ENCODE results near the gene MMS19. TPM values are rescaled to one million over a fixed set of nuclear protein-coding genes. Genes with fewer than 3 reads are reported as not detected.
"Not testable (repeated sequence)": the region's sequence is repeated elsewhere in the genome, so short reads cannot be mapped to it uniquely, and the experiment has no call there.

MMS19 gene
- total RNA-seq, 1 donor from 2014 or later: 127 TPM

- TF ChIP-seq, protein P1, sequence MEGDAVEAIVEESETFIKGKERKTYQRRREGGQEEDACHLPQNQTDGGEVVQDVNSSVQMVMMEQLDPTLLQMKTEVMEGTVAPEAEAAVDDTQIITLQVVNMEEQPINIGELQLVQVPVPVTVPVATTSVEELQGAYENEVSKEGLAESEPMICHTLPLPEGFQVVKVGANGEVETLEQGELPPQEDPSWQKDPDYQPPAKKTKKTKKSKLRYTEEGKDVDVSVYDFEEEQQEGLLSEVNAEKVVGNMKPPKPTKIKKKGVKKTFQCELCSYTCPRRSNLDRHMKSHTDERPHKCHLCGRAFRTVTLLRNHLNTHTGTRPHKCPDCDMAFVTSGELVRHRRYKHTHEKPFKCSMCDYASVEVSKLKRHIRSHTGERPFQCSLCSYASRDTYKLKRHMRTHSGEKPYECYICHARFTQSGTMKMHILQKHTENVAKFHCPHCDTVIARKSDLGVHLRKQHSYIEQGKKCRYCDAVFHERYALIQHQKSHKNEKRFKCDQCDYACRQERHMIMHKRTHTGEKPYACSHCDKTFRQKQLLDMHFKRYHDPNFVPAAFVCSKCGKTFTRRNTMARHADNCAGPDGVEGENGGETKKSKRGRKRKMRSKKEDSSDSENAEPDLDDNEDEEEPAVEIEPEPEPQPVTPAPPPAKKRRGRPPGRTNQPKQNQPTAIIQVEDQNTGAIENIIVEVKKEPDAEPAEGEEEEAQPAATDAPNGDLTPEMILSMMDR (IDR thresholded peaks at IDR 0.05; ENCODE audit: unreplicated experiment): no peak
- peaks cover 24% of the 10 kb centered on the region for H3K36me3 Mint-ChIP-seq (ENCODE audit: low read depth, unreplicated experiment)
- peaks cover 9% of the 10 kb centered on the region for H3K4me1 Mint-ChIP-seq (ENCODE audit: unreplicated experiment)
- no peak overlapping the region for H3K4me3 Mint-ChIP-seq (ENCODE audit: unreplicated experiment)
- DNase-seq (ENCODE audit: low spot score): no peak
- peaks cover 3% of the 10 kb centered on the region for H3K27me3 Mint-ChIP-seq (ENCODE audit: unreplicated experiment)
- H3K9me3 Mint-ChIP-seq (ENCODE audit: unreplicated experiment): no peaks in the 10 kb centered on the region
- H3K27ac Mint-ChIP-seq (ENCODE audit: unreplicated experiment): no peak overlapping the region
These were observed 14.7 kb downstream of the MMS19 start for GRCh38 chr10:97483506-97483905.

DNA sequence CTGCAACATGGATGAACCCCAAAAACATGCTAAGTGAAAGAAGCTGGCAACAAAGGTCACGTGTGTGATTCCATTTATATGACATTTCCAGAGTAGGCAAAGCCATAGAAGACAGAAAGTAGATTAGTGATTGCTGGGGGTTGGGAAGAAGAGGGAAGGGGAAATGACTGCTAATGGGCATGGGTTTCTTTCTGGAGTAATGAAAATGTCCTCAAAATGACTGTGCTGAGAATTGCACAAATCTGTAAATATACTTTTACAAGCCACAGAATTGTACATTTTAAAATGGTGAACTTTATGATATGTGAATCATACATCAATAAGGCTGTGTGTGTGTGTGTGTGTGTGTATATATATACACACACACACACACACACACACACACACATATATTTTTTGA is 15.8 kb downstream of the MMS19 start:
- no peak for DNase-seq (ENCODE audit: low spot score)
- H3K27ac Mint-ChIP-seq (ENCODE audit: unreplicated experiment): no peak overlapping the region
- H3K27me3 Mint-ChIP-seq (ENCODE audit: unreplicated experiment): peaks cover 3% of the 10 kb centered on the region
- no peaks in the 10 kb centered on the region for H3K9me3 Mint-ChIP-seq (ENCODE audit: unreplicated experiment)
- H3K4me1 Mint-ChIP-seq (ENCODE audit: unreplicated experiment): peaks cover 9% of the 10 kb centered on the region
- no peak overlapping the region for H3K4me3 Mint-ChIP-seq (ENCODE audit: unreplicated experiment)
- peaks cover 31% of the 10 kb centered on the region for H3K36me3 Mint-ChIP-seq (ENCODE audit: low read depth, unreplicated experiment)
- TF ChIP-seq, protein P1 (IDR thresholded peaks at IDR 0.05; ENCODE audit: unreplicated experiment): no peak

GRCh38 chr10:97481071-97481470 is 17.2 kb downstream of the MMS19 start:
- no peak overlapping the region for H3K27ac Mint-ChIP-seq (ENCODE audit: unreplicated experiment)
- no peaks in the 10 kb centered on the region for H3K9me3 Mint-ChIP-seq (ENCODE audit: unreplicated experiment)
- DNase-seq (ENCODE audit: low spot score): no peak
- peaks cover 36% of the 10 kb centered on the region for H3K36me3 Mint-ChIP-seq (ENCODE audit: low read depth, unreplicated experiment)
- H3K27me3 Mint-ChIP-seq (ENCODE audit: unreplicated experiment): peaks cover 3% of the 10 kb centered on the region
- TF ChIP-seq, protein P1 (IDR thresholded peaks at IDR 0.05; ENCODE audit: unreplicated experiment): no peak
- H3K4me3 Mint-ChIP-seq (ENCODE audit: unreplicated experiment): no peak overlapping the region
- peaks cover 9% of the 10 kb centered on the region for H3K4me1 Mint-ChIP-seq (ENCODE audit: unreplicated experiment)

- TF ChIP-seq, protein P1 (IDR thresholded peaks at IDR 0.05; ENCODE audit: unreplicated experiment): no peak
- no peak for DNase-seq (ENCODE audit: low spot score)
- Mint-ChIP-seq H3K9me3 (ENCODE audit: unreplicated experiment) (no peaks in the 10 kb centered on the region), H3K36me3 (ENCODE audit: low read depth, unreplicated experiment) (peaks cover 40% of the 10 kb centered on the region), H3K27ac (ENCODE audit: unreplicated experiment) (no peak overlapping the region), H3K27me3 (ENCODE audit: unreplicated experiment) (peaks cover 3% of the 10 kb centered on the region), H3K4me1 (ENCODE audit: unreplicated experiment) (peaks cover 9% of the 10 kb centered on the region), H3K4me3 (ENCODE audit: unreplicated experiment) (no peak overlapping the region)
These were observed 18.3 kb downstream of the MMS19 start for GRCh38 chr10:97479939-97480338.

DNA sequence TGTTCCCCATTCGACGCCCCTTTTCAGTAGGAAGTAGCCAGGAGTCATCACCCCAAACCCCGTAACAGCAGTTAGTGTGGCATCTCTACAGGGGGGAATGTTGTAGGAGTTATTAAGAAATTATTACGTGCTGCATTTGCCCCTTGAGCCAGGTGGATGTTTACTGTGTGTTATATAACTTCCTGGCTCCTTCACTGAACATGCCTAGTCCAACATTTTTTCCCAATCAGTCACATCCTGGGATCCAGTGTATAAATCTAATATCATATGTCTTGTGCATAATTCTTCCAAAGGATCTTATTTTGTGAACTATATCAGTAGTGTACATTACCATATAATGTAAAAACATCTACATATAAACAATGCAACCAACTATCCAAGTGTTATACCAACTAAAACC is 18.8 kb downstream of the MMS19 start:
- not testable (repeated sequence) for H3K4me1 Mint-ChIP-seq (ENCODE audit: unreplicated experiment); DNase-seq (ENCODE audit: low spot score); H3K4me3 Mint-ChIP-seq (ENCODE audit: unreplicated experiment); H3K27ac Mint-ChIP-seq (ENCODE audit: unreplicated experiment); H3K27me3 Mint-ChIP-seq (ENCODE audit: unreplicated experiment); H3K9me3 Mint-ChIP-seq (ENCODE audit: unreplicated experiment)
- peaks cover 43% of the 10 kb centered on the region for H3K36me3 Mint-ChIP-seq (ENCODE audit: low read depth, unreplicated experiment)

All from endothelial cell (in vitro differentiated cells).